Urothelium cell line (cell line): ENCODE data around the gene NOTCH2.
A peak's percentile ranks its signal among the peaks of the same experiment; 100 is the strongest.

Source experiments
- DNase-seq: peaks from one replicate; pipeline ENCODE4 v3.0.0; 2011; ENCODE audit warnings: low spot score, mixed read lengths
- FAIRE-seq: peaks from 2 replicates; lab custom pipeline; 2011; peaks lifted over from hg19 to GRCh38; lab: Jason Lieb, UNC

Gene NOTCH2

DNA sequence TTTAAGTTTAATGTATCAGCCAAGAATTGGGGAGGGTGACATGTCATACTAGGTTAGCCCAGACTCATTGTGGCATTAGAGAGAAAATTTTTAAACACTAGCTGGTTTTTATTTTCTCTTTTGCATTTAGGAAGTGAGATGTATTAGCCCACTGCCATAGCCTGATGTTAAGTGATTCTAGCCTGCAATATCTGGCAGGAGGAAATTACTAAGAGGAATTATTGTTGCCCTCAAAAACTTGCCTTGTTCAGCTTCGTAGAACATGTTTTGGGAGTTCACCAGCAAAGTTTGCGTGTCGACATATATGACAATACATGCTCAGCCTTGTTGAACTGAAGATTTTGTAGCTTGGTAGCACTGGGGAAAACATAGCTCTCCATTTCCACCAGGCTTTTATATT is 185.6 kb downstream of the NOTCH2 start:
- FAIRE-seq (no peak), DNase-seq (no peak)

DNA sequence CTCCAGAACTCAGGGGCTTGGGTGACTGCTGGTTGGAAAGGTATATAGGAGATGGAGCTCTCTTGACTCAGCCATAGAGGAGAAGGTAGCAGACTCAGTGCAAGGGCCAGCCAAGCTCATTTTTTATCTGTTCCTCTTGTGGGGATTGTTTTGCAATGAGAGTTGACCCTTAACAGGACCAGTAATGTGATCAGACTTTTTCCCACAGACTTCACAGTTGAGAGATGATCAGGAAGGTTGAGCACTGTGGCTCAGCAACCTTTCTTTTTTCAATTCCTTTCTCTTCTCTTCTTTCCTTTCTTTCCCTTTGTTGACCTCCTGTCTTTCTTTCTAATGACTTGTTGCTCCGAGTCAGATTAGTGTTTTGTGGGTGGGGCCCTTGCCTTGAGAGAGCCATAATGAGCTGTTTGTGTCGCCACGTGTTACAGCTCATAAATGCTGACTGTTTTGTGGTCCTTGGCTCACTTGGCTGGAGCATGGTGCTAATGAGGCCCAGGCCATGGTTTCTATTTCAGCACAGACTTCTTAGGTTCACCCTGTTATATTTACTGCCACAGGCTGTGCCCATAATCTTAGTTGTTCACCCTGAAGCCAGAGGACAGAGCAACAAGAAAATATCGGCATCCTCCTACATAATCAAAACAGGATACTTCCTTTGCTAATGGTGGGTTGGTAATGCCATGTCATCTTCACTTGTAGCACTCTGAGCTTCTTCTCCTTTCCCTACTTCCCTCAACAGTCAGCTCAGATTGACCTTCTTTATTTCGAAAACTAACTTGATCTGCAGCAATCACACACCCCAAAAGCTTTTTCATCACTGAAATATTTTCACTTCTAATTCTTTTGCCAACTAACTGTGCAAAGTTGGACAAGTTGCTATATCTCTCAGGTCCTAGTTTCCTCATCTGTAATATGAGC is 187.1 kb downstream of the NOTCH2 start:
- no peak for DNase-seq
- no peak for FAIRE-seq

DNA sequence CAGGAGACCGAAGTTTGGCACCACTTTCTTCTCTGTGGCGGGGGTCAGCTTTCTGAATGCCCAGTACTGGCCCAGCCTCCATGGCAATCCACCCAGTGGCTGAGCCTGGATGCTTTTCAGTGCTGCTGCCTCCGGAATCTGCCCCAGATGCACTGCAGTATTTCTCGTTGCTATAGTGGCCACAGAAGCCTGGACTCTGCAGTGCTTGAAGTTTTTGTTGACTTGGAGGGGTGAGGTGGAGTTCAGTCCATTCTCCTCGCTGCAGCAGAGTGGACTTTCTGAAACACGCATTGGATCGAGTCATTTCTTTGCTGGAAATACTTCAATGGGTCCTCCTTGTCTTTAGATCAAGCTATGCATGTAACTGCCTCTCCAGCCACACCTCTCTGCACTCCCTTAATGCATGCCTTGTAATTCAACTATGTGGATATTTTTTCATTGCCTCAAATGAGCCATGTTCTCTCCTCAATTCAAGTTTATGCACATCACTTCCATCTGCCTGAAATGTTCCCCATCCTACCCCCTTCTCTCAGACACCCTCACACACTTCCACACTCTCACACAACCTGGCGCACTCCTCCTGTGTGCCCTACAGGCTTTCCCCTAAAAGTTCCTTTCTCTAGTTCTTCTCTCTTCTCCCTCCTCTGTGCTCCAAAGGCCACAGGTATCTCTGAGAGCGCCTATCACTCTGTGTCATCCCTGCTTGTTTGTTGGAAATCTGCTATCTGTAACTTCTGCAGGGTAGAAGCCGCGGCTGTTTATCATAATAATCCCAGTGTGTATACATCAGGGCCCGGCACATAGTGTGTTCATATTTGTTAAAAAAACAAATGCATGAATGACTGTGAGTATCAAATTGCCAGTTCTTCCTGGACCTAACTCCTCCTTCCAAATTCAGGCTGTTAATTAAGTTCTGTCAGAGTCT is 189.7 kb downstream of the NOTCH2 start:
- no peak for DNase-seq
- FAIRE-seq: no peak

DNA sequence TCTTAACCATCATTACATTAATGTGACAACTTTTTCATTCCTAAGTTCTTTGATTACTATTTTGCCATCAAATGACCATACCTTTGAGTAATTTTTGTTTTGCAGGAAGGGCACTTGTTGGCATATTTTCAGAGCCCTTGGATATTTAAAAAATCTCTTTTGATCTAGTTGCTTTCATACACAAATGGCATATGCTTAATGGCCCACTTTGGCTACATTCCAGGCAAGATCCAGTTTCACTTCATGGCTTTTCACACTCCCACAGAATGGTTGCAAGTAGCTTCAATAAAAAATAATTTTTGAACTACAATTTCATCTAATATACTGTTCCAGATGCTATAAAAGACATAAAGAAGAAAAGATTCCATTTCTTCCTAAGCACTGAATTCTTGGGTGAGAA is 191.3 kb downstream of the NOTCH2 start:
- FAIRE-seq (no peak), DNase-seq (no peak)

DNA sequence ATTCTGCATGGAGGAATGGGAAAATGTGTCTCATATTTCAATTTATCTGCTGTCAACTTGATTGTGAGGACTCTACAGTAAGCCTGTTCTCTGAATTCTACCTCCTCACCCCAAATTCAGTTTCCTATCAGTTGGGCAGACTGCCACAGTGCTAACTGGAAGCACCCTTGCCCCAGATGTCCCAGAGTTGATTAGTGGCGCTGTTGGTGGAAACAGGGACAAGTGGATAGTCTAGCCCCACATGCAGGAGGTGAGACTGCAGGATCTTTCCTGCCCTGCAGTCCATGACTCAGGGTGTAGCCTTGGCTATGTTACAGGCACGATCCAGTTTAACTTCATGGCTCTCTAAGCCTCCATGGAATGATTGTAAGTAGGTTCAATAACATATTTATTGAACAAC is 195.3 kb downstream of the NOTCH2 start:
- FAIRE-seq: peak; percentile 65
- DNase-seq: no peak

DNA sequence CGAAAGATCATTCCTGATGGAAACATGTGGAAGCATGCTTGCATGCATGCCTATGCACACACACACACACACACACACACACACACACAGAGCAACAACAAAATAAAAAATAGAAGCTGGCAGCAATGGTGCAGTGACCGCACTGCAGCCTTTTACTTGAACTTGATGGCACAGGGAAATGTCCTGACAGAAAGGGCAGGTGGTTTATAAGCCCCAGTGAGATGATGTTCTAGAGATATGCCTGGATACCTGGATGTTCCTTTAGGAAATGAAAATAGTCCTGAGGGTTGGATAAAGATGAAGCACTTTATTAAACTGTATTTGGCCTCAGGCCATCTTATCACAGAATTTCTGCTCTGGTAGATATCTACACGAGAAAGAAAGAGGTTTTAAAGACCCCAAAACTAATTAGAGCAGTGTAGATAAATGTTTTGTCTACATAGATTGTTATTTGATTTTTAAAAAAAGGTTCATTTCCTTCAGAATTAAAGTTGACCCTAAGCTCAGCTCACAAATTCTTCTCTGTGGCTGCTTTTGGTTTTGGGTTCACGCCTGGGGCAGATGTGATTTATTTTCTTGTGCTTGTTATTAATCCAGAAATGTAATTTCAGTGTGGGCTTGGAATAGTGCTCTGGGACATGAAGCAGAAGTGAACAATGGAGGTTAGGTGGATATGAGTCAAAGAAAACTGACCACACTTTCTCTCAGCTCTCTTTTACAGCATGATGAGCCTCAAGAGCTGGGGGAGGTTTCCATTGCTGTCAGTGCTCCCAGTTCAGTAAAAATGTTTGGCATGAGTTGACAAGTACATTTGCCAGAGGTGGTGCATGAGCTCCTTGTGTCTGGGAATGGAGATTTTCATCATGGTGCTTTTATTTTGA is 196.1 kb downstream of the NOTCH2 start:
- FAIRE-seq (no peak), DNase-seq (no peak)

DNA sequence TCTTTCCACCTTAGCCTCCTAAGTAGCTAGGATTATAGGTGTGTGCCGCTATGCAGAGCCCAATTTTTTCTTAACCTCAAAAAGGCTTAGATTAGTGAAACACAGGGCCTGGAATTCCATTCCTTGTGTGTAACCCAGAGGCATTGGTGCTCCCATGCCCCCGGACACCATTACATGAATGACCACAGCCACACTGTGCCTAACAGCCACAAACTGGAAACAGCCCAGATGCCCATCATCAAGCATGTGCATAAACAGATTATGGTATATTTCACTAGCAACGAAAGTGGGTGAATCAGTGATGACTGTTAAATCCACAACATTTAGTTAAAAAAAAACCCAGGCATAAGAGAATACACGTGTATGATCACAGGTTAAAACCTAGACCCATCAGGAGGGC is 197.6 kb downstream of the NOTCH2 start:
- FAIRE-seq: no peak
- DNase-seq: no peak

DNA sequence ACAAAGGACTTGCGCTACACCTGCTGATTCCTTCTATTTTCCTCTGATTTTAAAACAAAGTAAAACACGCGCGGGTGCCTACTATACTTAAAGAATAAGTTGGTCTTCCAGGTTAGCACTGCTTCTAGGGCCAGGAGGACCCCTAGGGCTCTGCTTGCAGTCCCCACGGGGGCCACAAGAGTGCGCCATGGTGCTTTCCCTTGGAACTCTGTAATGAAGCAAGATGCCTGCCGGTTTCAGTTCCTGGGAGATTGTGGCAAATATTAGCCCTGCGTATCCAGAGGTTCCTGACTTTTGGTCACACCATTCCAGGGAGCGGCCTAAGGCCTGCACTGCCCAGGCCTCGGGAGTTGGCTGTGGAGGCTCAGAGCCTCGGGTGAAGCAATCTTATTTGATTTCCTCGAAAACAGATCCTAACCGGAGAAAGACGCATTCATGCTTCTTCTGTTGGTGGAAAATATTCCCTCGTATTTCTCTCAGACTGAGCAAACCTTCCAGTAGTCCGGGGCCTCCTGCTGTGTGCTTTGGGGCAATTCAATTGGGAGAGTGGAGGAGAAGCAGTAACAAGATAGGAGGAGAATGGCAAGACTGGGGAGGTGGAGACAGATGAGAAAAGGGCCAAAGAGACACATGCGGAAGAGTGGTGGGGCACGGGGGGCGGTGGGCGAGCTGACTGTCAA is 198.4 kb downstream of the NOTCH2 start:
- FAIRE-seq: peak; percentile 35
- peak; percentile 89 for DNase-seq

DNA sequence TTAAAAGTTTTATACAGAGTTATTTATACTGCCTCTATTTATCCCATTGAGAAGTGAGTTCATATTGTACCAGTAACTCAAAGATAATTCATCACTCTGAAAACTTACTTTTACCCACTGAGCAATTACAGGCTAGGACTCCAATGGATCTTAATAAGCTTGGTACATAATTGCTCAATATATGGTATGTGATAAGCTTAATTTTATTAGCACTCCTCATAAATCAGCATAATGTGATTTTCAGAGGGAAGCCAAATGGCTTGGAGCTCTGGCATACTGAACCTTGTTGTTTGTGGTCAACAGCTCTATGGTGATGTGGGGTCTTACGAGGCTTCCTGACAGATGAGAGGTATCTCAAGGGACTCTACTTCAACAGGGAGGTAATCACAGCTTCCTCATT is 199.5 kb downstream of the NOTCH2 start:
- FAIRE-seq (no peak), DNase-seq (no peak)

DNA sequence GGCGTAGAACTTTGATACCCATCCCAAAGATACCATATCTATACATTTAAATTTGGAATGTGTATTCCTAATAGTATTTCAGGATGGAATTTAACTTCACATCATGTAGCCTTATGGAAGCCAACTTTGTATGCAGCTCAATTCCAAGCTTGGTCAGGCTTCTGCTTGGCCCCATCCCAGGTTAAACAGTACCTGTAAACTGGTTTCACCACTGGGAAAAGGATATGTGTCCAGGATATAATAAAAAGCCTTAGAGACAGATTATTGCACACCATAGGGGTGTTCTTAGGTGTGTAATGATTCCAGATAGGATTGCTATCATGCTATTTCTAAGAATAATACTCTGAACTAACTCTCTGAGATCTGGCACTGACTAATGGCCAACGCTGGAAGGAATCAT is 201.3 kb downstream of the NOTCH2 start:
- no peak for DNase-seq
- no peak for FAIRE-seq

DNA sequence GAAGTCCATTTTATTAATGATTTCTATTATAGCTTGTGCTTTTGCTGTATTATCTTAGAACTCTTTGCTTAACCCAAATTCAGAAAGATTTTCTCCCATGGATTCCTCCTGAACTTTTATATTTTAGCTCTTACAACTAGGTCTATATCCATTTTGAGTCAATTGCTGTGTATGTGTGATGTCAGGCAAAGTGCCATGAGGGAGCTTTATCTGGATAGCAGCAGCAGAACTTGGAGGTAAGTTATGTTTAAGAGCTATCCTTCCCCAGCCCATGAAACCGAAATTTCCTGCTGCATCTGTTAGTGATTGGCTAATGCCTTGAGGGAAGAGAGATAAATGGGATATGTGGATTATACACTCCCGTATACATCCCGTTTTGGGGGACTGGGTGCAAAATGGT is 203.0 kb downstream of the NOTCH2 start:
- DNase-seq (no peak), FAIRE-seq (no peak)

DNA sequence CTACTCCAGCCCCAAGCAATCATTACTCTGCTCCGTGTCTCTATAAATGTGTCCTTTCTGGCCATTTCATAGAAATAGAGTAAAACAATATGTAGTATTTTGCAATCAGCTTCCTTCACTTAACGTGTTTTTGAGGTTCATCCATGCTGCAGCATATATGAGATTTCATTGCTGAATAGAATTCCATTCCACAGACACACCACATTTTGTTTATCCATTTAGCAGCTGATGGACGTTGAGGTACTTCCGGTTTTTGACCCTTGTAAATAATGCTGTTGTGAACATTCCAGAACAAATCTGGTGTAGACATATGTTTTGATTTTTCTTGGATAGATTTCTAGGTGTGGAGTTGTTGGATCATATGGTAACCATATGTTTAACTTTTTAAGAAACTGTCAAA is 203.8 kb downstream of the NOTCH2 start:
- FAIRE-seq (no peak), DNase-seq (no peak)

DNA sequence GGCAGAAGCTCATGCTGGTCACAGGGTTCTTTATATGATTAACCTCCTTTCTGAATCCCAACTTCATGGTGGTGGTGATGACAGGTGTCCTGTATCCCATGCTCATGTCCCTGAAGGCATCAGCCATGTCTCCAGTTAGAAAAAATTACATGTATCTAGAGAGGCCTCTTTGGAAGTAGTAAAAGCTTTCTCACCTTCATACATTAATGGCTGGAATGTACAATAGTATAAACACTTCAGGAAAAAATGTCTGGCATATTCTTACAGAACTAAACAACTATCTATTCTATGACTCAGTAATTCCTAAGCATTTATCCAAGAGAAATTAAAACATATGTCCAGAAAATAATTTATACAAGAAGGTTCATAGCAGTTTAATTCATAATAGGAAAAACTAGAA is 207.2 kb downstream of the NOTCH2 start:
- FAIRE-seq (no peak), DNase-seq (no peak)
